CD14-positive monocyte (primary cell): Measurements from ENCODE around the gene SOWAHB. TPM values are rescaled to one million over a fixed set of nuclear protein-coding genes. Genes with fewer than 3 reads are reported as not detected.

Source experiments
- DNase-seq, 3 donors: peaks; one replicate each; pipeline ENCODE4 v3.0.0-alpha.2; 2011 to 2022
- H2AFZ ChIP-seq: 2 replicates; pipeline ENCODE4 v1.6.0; 2012; ENCODE audit warnings: mild to moderate bottlenecking, low read depth, low read length, inconsistent platforms; ENCODE audit not compliant: insufficient read depth, poor library complexity, severe bottlenecking
- H3K27ac ChIP-seq, 2 donors: 1 replicate in 1 of 2; 2 replicates in 1 of 2; pipeline ENCODE4 v1.5.1; 2012 to 2013; ENCODE audit warnings: low read length in 2 of 2, control low read depth in 1 of 2, inconsistent platforms in 1 of 2, low read depth in 1 of 2, mild to moderate bottlenecking in 1 of 2
- H3K27me3 ChIP-seq, 2 donors: one replicate each; pipeline versions ENCODE4 v1.6.0 to v1.6.1; 2011 to 2013; ENCODE audit warnings: low read length in 2 of 2; ENCODE audit not compliant: control insufficient read depth in 2 of 2, insufficient read depth in 2 of 2
- H3K36me3 ChIP-seq, 2 donors: replicated peaks in 1 of 2; 1 replicate in 1 of 2; 2 replicates in 1 of 2; pipeline versions ENCODE4 v1.5.1 to v1.6.1; 2012 to 2013; ENCODE audit warnings: low read length in 2 of 2, control low read depth in 1 of 2, inconsistent platforms in 1 of 2, mild to moderate bottlenecking in 1 of 2; ENCODE audit not compliant: insufficient read depth in 2 of 2, control insufficient read depth in 1 of 2
- H3K4me1 ChIP-seq, 2 donors: 1 replicate in 1 of 2; 2 replicates in 1 of 2; pipeline versions ENCODE4 v1.5.1 to v1.6.1; 2012 to 2013; ENCODE audit warnings: low read length in 2 of 2, control low read depth in 1 of 2, inconsistent platforms in 1 of 2, mild to moderate bottlenecking in 1 of 2, moderate library complexity in 1 of 2; ENCODE audit not compliant: insufficient read depth in 2 of 2, control insufficient read depth in 1 of 2
- H3K4me2 ChIP-seq: replicated peaks from 2 replicates; pipeline ENCODE3; 2012; ENCODE audit warnings: low read length, moderate library complexity, mild to moderate bottlenecking; ENCODE audit not compliant: poor library complexity, severe bottlenecking; ENCODE audit errors: extremely low read depth
- H3K4me3 ChIP-seq, 3 experiments: fragments of 200-600 bp in 1 of 3; sonication (generic) in 1 of 3; replicated peaks in 1 of 3; 1 replicate in 2 of 3; 2 replicates in 1 of 3; pipeline ENCODE4 v1.5.1; 2011 to 2013; ENCODE audit warnings: low read length in 3 of 3, mild to moderate bottlenecking in 3 of 3, control low read depth in 2 of 3, low read depth in 2 of 3, inconsistent platforms in 1 of 3, moderate library complexity in 1 of 3
- H3K79me2 ChIP-seq: 2 replicates; pipeline ENCODE4 v1.6.0; 2012; ENCODE audit warnings: mild to moderate bottlenecking, control low read depth, inconsistent platforms, low read length, moderate library complexity; ENCODE audit not compliant: insufficient read depth
- H3K9ac ChIP-seq: 2 replicates; pipeline ENCODE4 v1.6.0; 2017; ENCODE audit warnings: low read length, mild to moderate bottlenecking; ENCODE audit not compliant: insufficient read depth, poor library complexity, severe bottlenecking
- H3K9me3 ChIP-seq, 2 donors: replicated peaks in 1 of 2; 1 replicate in 1 of 2; 2 replicates in 1 of 2; pipeline versions ENCODE4 v1.5.1 to v1.6.1; 2012 to 2013; ENCODE audit warnings: low read length in 2 of 2, control low read depth in 1 of 2; ENCODE audit not compliant: control insufficient read depth in 1 of 2, insufficient read depth in 1 of 2
- H4K20me1 ChIP-seq: 2 replicates; pipeline ENCODE4 v1.6.0; 2012; ENCODE audit warnings: mild to moderate bottlenecking, low read length, control low read depth, moderate library complexity; ENCODE audit not compliant: insufficient read depth
- H3K27ac Mint-ChIP-seq, 7 donors: one replicate each; pipeline ENCODE4 v1.8.0; 2020; ENCODE audit warnings: mild to moderate bottlenecking in 7 of 7, mixed read lengths in 7 of 7, moderate library complexity in 6 of 7, inconsistent platforms in 2 of 7
- H3K27me3 Mint-ChIP-seq, 3 donors: one replicate each; pipeline ENCODE4 v1.8.0; 2021 to 2022; ENCODE audit warnings: low read depth in 3 of 3, mild to moderate bottlenecking in 3 of 3, mixed read lengths in 3 of 3, moderate library complexity in 3 of 3, inconsistent platforms in 1 of 3
- H3K36me3 Mint-ChIP-seq, 2 donors: one replicate each; pipeline ENCODE4 v1.8.0; 2020; ENCODE audit warnings: mixed read lengths in 2 of 2, inconsistent platforms in 1 of 2, mild to moderate bottlenecking in 1 of 2
- H3K4me1 Mint-ChIP-seq: one replicate; pipeline ENCODE4 v1.8.0; 2020; ENCODE audit warnings: mild to moderate bottlenecking, mixed read lengths
- H3K4me3 Mint-ChIP-seq, 2 donors: one replicate each; pipeline ENCODE4 v1.8.0; 2020; ENCODE audit warnings: mild to moderate bottlenecking in 2 of 2, mixed read lengths in 2 of 2, moderate library complexity in 1 of 2
- H3K9me3 Mint-ChIP-seq, 7 donors: one replicate each; pipeline ENCODE4 v1.8.0; 2020 to 2022; ENCODE audit warnings: mixed read lengths in 7 of 7, mild to moderate bottlenecking in 6 of 7, moderate library complexity in 6 of 7, inconsistent platforms in 2 of 7
- WGBS: methylation state at CpG from one replicate; pipeline ENCODE4 v1.1.5; 2013; ENCODE audit warnings: missing lambda C conversion rate; ENCODE audit not compliant: insufficient coverage; 5-methylcytosine and 5-hydroxymethylcytosine counted together
- intact Hi-C, 2 donors: fragments of 100-400 bp; cut with micrococcal nuclease; formaldehyde crosslinking; loops; one replicate each; pipeline versions ENCODE4 v1.15.0 to v1.15.1; 2023
- polyA plus RNA-seq, 3 donors: library from polyadenylated mRNA; depleted of rRNA in 1 of 3; unstranded in 2 of 3; stranded (reverse) in 1 of 3; fragments of 300-500 nt in 2 of 3; fragments of >200 nt in 1 of 3; fragmentation: Illumina TruSeq in 2 of 3; gene quantifications; 1 replicate in 2 of 3; 2 replicates in 1 of 3; pipeline ENCODE4 v1.2.3, GENCODE V29; 2012 to 2021
- TF ChIP-seq, protein P1 (sequence below): fragments of 200-600 bp; IDR thresholded peaks from one replicate; pipeline ENCODE4 v1.8.0; 2022; ENCODE audit warnings: antibody characterized with exemption, mild to moderate bottlenecking

Gene SOWAHB
- polyA plus RNA-seq, 3 donors, result not detected

DNA sequence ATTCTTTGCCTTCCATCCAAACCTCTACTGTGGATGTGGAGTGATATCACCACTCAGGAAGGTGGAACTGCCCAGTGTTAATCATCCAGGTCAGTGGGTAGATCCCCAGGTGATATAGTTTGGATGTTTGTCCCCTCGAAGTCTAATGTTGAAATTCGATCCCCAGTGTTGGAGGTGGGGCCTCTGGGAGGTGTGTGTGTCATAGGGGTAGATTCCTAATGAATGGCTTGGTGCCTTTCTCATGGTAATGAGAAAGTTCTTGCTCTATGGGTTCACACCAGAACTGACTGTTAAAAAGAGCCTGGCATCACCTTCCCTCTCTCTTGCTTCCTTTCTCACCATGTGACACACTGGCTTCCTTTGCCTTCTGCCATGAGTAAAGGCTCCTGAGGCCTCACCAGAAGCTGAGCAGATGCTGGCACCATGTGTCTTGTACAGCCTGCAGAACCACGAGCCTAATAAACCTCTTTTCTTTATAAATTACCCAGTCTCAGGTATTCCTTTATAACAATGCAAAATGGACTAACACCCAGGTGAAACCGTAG is 6.8 kb upstream of the SOWAHB start:
- Histone ChIP-seq H3K36me3 (no peaks in the 10 kb centered on the region), H4K20me1 (no peaks in the 10 kb centered on the region), H3K27ac (no peak overlapping the region), H3K79me2 (no peaks in the 10 kb centered on the region), H2AFZ (no peak overlapping the region), H3K4me1 (no peaks in the 10 kb centered on the region), H3K9me3 (peaks cover 0 to 12% of the 10 kb centered on the region in 2 donors), H3K4me3 (no peak overlapping the region), H3K9ac (no peak overlapping the region), H3K4me2 (no peak overlapping the region), H3K27me3 (peaks cover 9 to 11% of the 10 kb centered on the region in 2 donors)
- intact Hi-C loops, result no loop called here
- Mint-ChIP-seq H3K9me3 (peaks cover 0 to 14% (median 6%) of the 10 kb centered on the region in 7 donors), H3K27me3 (peaks cover 8 to 10% (median 8%) of the 10 kb centered on the region in 3 donors), H3K4me1 (no peaks in the 10 kb centered on the region), H3K4me3 (no peak overlapping the region), H3K36me3 (no peaks in the 10 kb centered on the region), H3K27ac (no peak overlapping the region)
- TF ChIP-seq, protein P1, sequence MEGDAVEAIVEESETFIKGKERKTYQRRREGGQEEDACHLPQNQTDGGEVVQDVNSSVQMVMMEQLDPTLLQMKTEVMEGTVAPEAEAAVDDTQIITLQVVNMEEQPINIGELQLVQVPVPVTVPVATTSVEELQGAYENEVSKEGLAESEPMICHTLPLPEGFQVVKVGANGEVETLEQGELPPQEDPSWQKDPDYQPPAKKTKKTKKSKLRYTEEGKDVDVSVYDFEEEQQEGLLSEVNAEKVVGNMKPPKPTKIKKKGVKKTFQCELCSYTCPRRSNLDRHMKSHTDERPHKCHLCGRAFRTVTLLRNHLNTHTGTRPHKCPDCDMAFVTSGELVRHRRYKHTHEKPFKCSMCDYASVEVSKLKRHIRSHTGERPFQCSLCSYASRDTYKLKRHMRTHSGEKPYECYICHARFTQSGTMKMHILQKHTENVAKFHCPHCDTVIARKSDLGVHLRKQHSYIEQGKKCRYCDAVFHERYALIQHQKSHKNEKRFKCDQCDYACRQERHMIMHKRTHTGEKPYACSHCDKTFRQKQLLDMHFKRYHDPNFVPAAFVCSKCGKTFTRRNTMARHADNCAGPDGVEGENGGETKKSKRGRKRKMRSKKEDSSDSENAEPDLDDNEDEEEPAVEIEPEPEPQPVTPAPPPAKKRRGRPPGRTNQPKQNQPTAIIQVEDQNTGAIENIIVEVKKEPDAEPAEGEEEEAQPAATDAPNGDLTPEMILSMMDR, result no peak
- 100% methylated on average over 2 of the region's 4 CpGs for WGBS
- DNase-seq, result no peak

DNA sequence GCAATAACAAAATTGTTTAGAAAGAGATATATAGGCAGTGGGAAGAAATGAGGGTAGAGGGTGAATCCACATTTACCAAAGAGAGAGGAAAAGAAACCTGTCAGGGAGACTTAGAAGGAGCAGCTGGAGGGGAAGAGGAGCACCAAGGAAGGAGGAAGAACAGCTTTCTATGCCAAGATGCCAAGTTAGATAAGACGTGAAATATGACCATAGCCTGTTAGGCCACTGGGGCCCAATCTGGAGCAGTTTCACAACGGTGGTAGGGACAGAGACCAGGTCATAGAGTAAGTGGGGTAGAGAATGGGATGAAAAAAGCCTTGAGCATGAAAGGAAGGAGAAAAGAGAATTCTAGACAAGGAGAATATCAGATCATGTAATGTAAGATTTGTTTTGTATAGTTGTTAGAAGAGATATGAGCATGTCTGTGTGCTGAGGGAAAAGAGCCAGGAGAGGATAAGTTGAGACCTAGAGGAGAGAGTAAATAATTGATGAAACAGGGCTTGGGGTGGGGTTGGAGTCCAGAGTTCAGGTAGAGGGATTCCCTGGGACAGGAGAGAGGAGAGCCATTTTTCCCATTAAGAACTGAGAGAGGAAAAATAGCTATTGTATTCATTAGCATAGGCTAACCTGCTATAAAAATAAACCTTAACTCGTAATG is 4.4 kb upstream of the SOWAHB start:
- Mint-ChIP-seq H3K36me3 (no peaks in the 10 kb centered on the region), H3K9me3 (peaks cover 0 to 11% (median 5%) of the 10 kb centered on the region in 7 donors), H3K4me1 (peaks cover 7% of the 10 kb centered on the region), H3K27ac (no peak overlapping the region), H3K4me3 (no peak overlapping the region), H3K27me3 (peaks cover 29 to 32% (median 29%) of the 10 kb centered on the region in 3 donors)
- Histone ChIP-seq H2AFZ (no peak overlapping the region), H3K79me2 (no peaks in the 10 kb centered on the region), H4K20me1 (no peaks in the 10 kb centered on the region), H3K9me3 (peaks cover 8 to 9% of the 10 kb centered on the region in 2 donors), H3K27me3 (peaks cover 32 to 34% of the 10 kb centered on the region in 2 donors), H3K4me3 (no peak overlapping the region), H3K4me1 (peaks cover 0 to 6% of the 10 kb centered on the region in 2 donors), H3K27ac (no peak overlapping the region), H3K36me3 (no peaks in the 10 kb centered on the region), H3K4me2 (no peak overlapping the region), H3K9ac (no peak overlapping the region)
- 50% methylated on average over 2 of the region's 3 CpGs for WGBS
- intact Hi-C loops, result no loop called here
- no peak for DNase-seq
- TF ChIP-seq, protein P1, result no peak
